ENCODE data around the gene PROSER3.

PROSER3 gene

GRCh38 chr19:35739275-35740107 is 18.5 kb upstream of the PROSER3 start:
- DNase-seq = no peak

DNA sequence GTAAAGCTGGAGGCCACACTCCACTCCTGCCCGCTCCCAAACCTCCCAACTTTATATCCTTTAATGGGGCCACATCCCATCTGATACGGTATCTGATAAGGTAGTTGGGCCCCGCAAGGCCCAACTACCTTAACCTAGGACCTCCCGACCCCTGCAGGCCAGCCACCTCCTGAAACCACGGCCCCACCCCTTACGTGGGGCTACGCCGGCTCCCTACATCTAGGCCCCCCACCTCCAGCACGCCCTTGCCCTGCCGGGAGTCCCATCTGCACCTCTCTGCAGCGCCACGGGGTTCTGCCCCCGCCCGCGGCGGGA is 17.9 kb upstream of the PROSER3 start:
- DNase-seq = no peak

- peak; percentile 97 for DNase-seq
These were observed 17.4 kb upstream of the PROSER3 start for GRCh38 chr19:35740423-35741202.

GRCh38 chr19:35741203-35741515 is 16.8 kb upstream of the PROSER3 start:
- no peak for DNase-seq

- peak; percentile 83 to 84 for DNase-seq
These were observed 15.8 kb upstream of the PROSER3 start, which contains the start of gene IGFLR1 for GRCh38 chr19:35742121-35742724. IGFLR1 (minus strand) TSS chr19:35742452; CDS start chr19:35741180, 1,272 bp downstream.

- no peak for DNase-seq
These were observed 14.1 kb upstream of the PROSER3 start for GRCh38 chr19:35743640-35744429.

DNA sequence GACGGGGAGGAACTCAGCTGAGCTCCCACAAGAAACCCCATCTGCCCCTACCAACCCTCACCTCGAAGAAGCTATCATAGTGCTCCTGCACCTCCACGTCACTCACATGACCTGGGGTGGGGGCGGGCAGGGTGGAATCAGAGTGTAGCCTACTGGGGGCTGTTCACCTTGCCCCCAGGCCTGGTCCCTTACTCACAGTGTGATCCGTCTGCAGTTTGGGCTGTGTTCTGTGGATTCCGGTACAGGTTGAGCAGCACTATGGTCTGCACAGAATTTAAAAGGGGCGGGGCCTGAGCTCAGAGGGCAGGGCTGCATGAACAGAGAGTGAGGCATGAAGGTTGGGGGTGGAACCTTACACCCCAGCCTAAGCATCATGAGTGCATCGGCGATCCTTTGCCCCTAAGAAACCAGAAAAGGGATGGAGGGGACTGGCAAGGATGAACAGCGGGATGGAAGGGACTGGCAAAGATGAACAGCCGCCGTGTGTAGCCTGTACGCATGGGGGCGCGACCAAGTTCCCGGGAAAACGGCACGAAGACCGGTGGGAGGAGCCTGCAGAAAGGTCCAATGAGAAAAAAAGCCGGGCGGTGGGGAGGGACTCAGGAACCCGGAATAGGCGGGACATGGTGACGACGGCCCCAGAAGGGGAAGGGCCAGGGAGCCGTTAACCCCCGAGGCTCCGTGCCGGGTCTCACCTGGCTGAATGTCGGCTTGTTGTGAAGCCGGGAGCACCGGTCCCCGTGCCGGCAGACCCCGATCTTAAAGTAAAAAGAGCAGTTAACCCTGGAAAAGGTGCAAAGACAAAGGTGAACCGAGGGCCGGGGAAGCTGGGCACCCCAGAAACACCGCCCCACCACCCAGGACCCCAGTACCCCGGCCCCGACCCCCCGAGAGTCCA is 13.3 kb upstream of the PROSER3 start:
- DNase-seq = peak; percentile 95 to 96

- peak; percentile 94 to 96 for DNase-seq
These were observed 12.5 kb upstream of the PROSER3 start, which contains the start of the genes PSENEN and U2AF1L4 for GRCh38 chr19:35745328-35746086. PSENEN (plus strand) TSS chr19:35745651; CDS start chr19:35745931, 280 bp downstream. U2AF1L4 (minus strand) TSS chr19:35745418; CDS start chr19:35745391, 27 bp downstream.

GRCh38 chr19:35746087-35746462 is 11.9 kb upstream of the PROSER3 start:
- no peak for DNase-seq

- DNase-seq = no peak
These were observed 11.4 kb upstream of the PROSER3 start for GRCh38 chr19:35746531-35746930.

- peak; percentile 99 for DNase-seq
These were observed 9.6 kb upstream of the PROSER3 start, which contains the start of gene LIN37 for GRCh38 chr19:35748106-35749020. LIN37 (plus strand) TSS chr19:35748576; CDS start chr19:35748725, 149 bp downstream.

DNA sequence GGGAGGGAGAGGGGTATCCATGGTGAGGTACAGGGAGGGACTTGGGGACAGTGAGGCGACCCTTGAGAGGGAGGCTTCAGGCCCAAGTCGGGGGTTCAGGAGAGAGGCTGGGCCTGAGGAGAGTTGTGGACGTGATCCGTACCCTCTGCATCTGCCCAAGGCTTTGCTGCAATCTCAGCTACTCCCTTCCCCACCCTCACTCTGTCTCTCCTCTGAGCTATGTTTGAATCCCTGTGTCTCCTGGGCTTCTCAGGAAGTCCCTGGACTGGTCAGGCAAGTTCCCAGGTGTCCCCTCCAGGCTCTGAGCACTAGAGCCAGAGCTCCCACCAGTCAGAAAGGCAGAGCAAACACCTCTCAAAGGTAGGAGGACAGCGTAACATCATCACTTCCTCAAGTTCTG is 7.8 kb upstream of the PROSER3 start:
- DNase-seq = no peak

GRCh38 chr19:35751839-35752745 is 5.9 kb upstream of the PROSER3 start:
- no peak for DNase-seq

GRCh38 chr19:35752746-35753350 is 5.1 kb upstream of the PROSER3 start:
- no peak for DNase-seq

GRCh38 chr19:35753634-35754369 is 4.2 kb upstream of the PROSER3 start:
- DNase-seq = no peak

DNA sequence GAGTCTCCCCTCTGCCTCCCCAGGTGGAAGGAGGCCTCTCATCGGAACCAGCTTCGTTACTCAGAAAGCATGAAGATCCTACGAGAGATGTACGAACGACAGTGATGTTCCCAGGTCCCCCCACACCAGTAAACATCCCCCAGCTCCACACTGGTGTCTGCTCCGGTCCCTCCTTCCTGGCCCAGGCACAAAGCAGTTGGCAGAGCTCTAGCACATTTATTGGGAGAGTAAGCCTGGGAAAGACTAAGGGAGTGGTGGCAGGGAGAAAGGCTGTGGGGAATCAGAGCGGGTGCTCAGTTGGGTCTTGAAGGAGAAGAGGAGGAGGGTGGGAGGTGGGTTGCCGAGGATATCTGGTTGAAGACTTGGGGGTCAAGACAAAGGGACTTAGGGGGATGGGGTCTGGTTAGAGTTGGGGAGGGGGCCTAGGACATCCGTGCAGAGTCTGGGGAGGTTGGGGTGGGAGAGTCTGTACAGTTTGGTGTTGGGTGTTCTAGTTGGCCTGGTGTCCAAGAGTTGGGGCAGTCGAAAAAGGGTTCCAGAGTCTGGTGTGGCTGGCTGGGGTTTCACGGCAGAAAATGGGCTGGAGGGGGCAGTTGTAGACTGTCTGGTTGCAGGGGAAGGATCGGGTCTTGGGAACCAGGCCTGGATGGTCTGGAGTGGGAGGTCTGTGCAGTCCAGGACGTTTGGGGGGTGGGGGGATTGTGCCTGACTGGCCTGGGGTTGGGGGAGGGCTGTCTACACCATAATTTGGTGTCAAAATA is 3.4 kb upstream of the PROSER3 start:
- no peak for DNase-seq

DNA sequence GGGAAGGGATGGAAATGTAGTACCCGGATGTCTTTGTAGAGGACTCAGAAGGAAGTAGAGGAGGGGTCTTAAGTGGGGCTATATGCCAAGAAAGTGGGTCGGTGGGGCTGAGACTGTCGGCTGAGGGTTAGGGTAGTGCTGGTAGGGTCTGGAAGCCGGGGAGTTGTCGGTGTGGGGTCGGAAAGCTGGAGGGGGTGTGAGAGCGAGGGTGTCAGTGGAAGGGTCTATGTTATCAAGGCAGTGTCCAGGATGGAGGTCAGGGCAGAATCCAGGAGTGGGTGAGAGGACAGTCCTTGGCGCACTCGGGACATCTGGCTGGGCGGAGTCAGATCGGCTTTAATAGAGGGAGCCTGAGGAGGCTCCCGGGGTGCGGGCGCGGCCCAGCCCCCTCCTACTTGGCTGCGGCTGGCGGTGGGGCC is 2.8 kb upstream of the PROSER3 start:
- DNase-seq = no peak

Measured in activated T-cell treated with anti-CD3 and anti-CD28 coated beads, Interleukin-2, amount 50 U/mL, for 48 hours (primary cell).